Liver (tissue), 9 donors: ENCODE results near the gene NDUFB2. TPM values are rescaled to one million over a fixed set of nuclear protein-coding genes. Genes with fewer than 3 reads are reported as not detected.
A peak's percentile ranks its signal among the peaks of the same experiment; 100 is the strongest.
"Not testable (repeated sequence)": the region's sequence is repeated elsewhere in the genome, so short reads cannot be mapped to it uniquely, and the experiment has no call there.

Source experiments
- DNase-seq: peaks from one replicate; pipeline ENCODE4 v3.0.0-alpha.2; 2017; ENCODE audit warnings: low spot score
- H3K27ac ChIP-seq, 2 donors: one replicate each; pipeline ENCODE4 v1.7.0; 2013; ENCODE audit warnings: inconsistent platforms in 2 of 2, low read length in 2 of 2, control low read depth in 1 of 2, low read depth in 1 of 2, mild to moderate bottlenecking in 1 of 2
- H3K27me3 ChIP-seq, 4 donors: one replicate each; pipeline versions ENCODE4 v1.6.1 to v1.7.0; 2013; ENCODE audit warnings: low read length in 3 of 4, inconsistent platforms in 1 of 4, mild to moderate bottlenecking in 1 of 4, moderate library complexity in 1 of 4; ENCODE audit not compliant: control insufficient read depth in 4 of 4, insufficient read depth in 4 of 4
- H3K36me3 ChIP-seq, 4 donors: one replicate each; pipeline versions ENCODE4 v1.6.1 to v1.7.0; 2013; ENCODE audit warnings: low read length in 3 of 4, mild to moderate bottlenecking in 3 of 4, low read depth in 1 of 4, moderate library complexity in 1 of 4; ENCODE audit not compliant: control insufficient read depth in 4 of 4, insufficient read depth in 3 of 4
- H3K4me1 ChIP-seq, 4 donors: one replicate each; pipeline versions ENCODE4 v1.6.1 to v1.7.0; 2013; ENCODE audit warnings: low read length in 3 of 4, mild to moderate bottlenecking in 3 of 4, moderate library complexity in 1 of 4; ENCODE audit not compliant: control insufficient read depth in 4 of 4, insufficient read depth in 4 of 4
- H3K4me3 ChIP-seq, 3 donors: one replicate each; pipeline versions ENCODE4 v1.6.1 to v1.7.0; 2013; ENCODE audit warnings: low read length in 3 of 3, control low read depth in 1 of 3, low read depth in 1 of 3, mild to moderate bottlenecking in 1 of 3
- H3K9ac ChIP-seq, 2 donors: one replicate each; pipeline ENCODE4 v1.7.0; 2013; ENCODE audit warnings: low read length in 2 of 2, mild to moderate bottlenecking in 2 of 2, moderate library complexity in 2 of 2, control low read depth in 1 of 2, low read depth in 1 of 2
- H3K9me3 ChIP-seq, 4 donors: one replicate each; pipeline versions ENCODE4 v1.6.1 to v1.7.0; 2013; ENCODE audit warnings: low read length in 3 of 4; ENCODE audit not compliant: control insufficient read depth in 4 of 4
- EGR1 ChIP-seq, 2 donors: IDR thresholded peaks; 2 replicates each; pipeline ENCODE4 v1.6.1; 2016 to 2018; ENCODE audit warnings: antibody characterized with exemption in 2 of 2, low read depth in 2 of 2
- FOXA2 ChIP-seq: IDR thresholded peaks from 2 replicates; pipeline ENCODE4 v1.6.1; 2016; ENCODE audit warnings: antibody characterized with exemption
- GABPA ChIP-seq, 2 donors: IDR thresholded peaks in 1 of 2; conservative IDR thresholded peaks in 1 of 2; 2 replicates each; pipeline ENCODE4 v1.6.1; 2016; ENCODE audit warnings: antibody characterized with exemption in 2 of 2, mild to moderate bottlenecking in 1 of 2, moderate library complexity in 1 of 2
- HNF4A ChIP-seq, 2 donors: conservative IDR thresholded peaks; 2 replicates each; pipeline ENCODE4 v1.6.1; 2016; ENCODE audit warnings: antibody characterized with exemption in 2 of 2, mild to moderate bottlenecking in 2 of 2
- HNF4G ChIP-seq: IDR thresholded peaks from 2 replicates; pipeline ENCODE4 v1.6.1; 2016; ENCODE audit warnings: antibody characterized with exemption
- RAD21 ChIP-seq, 2 donors: IDR thresholded peaks; 2 replicates each; pipeline ENCODE4 v1.6.1; 2016; ENCODE audit warnings: antibody characterized with exemption in 2 of 2, mild to moderate bottlenecking in 2 of 2
- RXRA ChIP-seq, 2 donors: IDR thresholded peaks; 2 replicates each; pipeline ENCODE4 v1.6.1; 2017 to 2018; ENCODE audit warnings: antibody characterized with exemption in 2 of 2, mild to moderate bottlenecking in 1 of 2
- SP1 ChIP-seq: IDR thresholded peaks from 2 replicates; pipeline ENCODE4 v1.6.1; 2018; ENCODE audit warnings: antibody characterized with exemption, mild to moderate bottlenecking
- TAF1 ChIP-seq: conservative IDR thresholded peaks from 2 replicates; pipeline ENCODE4 v1.6.1; 2016; ENCODE audit warnings: antibody characterized with exemption, mild to moderate bottlenecking
- YY1 ChIP-seq: IDR thresholded peaks from 2 replicates; pipeline ENCODE4 v1.6.1; 2016; ENCODE audit warnings: antibody characterized with exemption, mild to moderate bottlenecking
- ZBTB33 ChIP-seq: IDR thresholded peaks from 2 replicates; pipeline ENCODE4 v1.6.1; 2016; ENCODE audit warnings: antibody characterized with exemption
- WGBS: extraction: QIAGEN DNeasy Blood & Tissue Kit; methylation state at CpG from one replicate; pipeline ENCODE4 v1.1.7; 2013; 5-methylcytosine and 5-hydroxymethylcytosine counted together
- polyA plus RNA-seq, 2 donors: library from polyadenylated mRNA; stranded (reverse) in 1 of 2; unstranded in 1 of 2; fragments of 200-250 nt in 1 of 2; fragments of >200 nt in 1 of 2; fragmentation: Nextera tagmentation in 1 of 2; extraction: Ambion mirVana in 1 of 2; gene quantifications; one replicate each; pipeline versions ENCODE4 v1.2.1 to v1.2.3, GENCODE V29; 2013 to 2015
- total RNA-seq, 2 donors: library from RNA; depleted of rRNA; stranded (reverse); fragments of >200 nt; gene quantifications; one replicate each; pipeline ENCODE4 v1.2.3, GENCODE V29; 2014
- TF ChIP-seq, protein P1 (sequence below): fragments of 150-350 bp; IDR thresholded peaks from 2 replicates; pipeline ENCODE4 v1.5.1; 2017; ENCODE audit warnings: improper control_type of control experiment, low read depth, low read length; ENCODE audit not compliant: missing input control
- TF ChIP-seq, protein P2 (sequence below): IDR thresholded peaks from 2 replicates; pipeline ENCODE4 v1.6.1; 2016; ENCODE audit warnings: antibody characterized with exemption
- donor health status: healthy.
- donor health status: healthy.
- donor health status: healthy.
- donor health status: healthy.
- donor health status: healthy.

NDUFB2 gene
- total and polyA plus RNA-seq, 4 donors, result 60.4 to 435 (median 150) TPM

GRCh38 chr7:140659856-140660255 is 36.7 kb upstream of the NDUFB2 start (continued):
- TF ChIP-seq, protein P1, sequence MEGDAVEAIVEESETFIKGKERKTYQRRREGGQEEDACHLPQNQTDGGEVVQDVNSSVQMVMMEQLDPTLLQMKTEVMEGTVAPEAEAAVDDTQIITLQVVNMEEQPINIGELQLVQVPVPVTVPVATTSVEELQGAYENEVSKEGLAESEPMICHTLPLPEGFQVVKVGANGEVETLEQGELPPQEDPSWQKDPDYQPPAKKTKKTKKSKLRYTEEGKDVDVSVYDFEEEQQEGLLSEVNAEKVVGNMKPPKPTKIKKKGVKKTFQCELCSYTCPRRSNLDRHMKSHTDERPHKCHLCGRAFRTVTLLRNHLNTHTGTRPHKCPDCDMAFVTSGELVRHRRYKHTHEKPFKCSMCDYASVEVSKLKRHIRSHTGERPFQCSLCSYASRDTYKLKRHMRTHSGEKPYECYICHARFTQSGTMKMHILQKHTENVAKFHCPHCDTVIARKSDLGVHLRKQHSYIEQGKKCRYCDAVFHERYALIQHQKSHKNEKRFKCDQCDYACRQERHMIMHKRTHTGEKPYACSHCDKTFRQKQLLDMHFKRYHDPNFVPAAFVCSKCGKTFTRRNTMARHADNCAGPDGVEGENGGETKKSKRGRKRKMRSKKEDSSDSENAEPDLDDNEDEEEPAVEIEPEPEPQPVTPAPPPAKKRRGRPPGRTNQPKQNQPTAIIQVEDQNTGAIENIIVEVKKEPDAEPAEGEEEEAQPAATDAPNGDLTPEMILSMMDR, result no peak
- no peak for TF ChIP-seq GABPA (IDR thresholded peaks at IDR 0.05 in 1 of 2, conservative IDR thresholded peaks at IDR 0.05 in 1 of 2)

- TF ChIP-seq GABPA (IDR thresholded peaks at IDR 0.05 in 1 of 2, conservative IDR thresholded peaks at IDR 0.05 in 1 of 2), result no peak
- peak; percentile 30 to 38 for TF ChIP-seq RAD21 (IDR thresholded peaks at IDR 0.05)
- no peak for TF ChIP-seq TAF1
- TF ChIP-seq, protein P2, sequence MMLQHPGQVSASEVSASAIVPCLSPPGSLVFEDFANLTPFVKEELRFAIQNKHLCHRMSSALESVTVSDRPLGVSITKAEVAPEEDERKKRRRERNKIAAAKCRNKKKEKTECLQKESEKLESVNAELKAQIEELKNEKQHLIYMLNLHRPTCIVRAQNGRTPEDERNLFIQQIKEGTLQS, result no peak
- H3K4me1 ChIP-seq, result peaks cover 0 to 8% (median 2%) of the 10 kb centered on the region in 4 donors
- H3K4me3 ChIP-seq, result no peak overlapping the region
- no peak for DNase-seq
- 47% methylated on average over 2 of the region's 2 CpGs for WGBS
- no peaks in the 10 kb centered on the region for H3K36me3 ChIP-seq
- no peaks in the 10 kb centered on the region for H3K27me3 ChIP-seq
- no peak overlapping the region for H3K9ac ChIP-seq
- no peak overlapping the region for H3K27ac ChIP-seq
- H3K9me3 ChIP-seq, result no peaks in the 10 kb centered on the region
Observed at GRCh38 chr7:140661124-140661523, 35.4 kb upstream of the NDUFB2 start.

GRCh38 chr7:140662938-140663337 is 33.6 kb upstream of the NDUFB2 start:
- WGBS, result 92% methylated on average over 1 of the region's 2 CpGs
- not testable (repeated sequence) for H3K4me3 ChIP-seq, H3K9me3 ChIP-seq, DNase-seq, H3K27ac ChIP-seq, H3K27me3 ChIP-seq, H3K36me3 ChIP-seq, H3K4me1 ChIP-seq, H3K9ac ChIP-seq

- no peaks in the 10 kb centered on the region for H3K27me3 ChIP-seq
- no peaks in the 10 kb centered on the region for H3K36me3 ChIP-seq
- H3K27ac ChIP-seq, result no peak overlapping the region
- H3K9me3 ChIP-seq, result no peaks in the 10 kb centered on the region
- 79% methylated on average over 1 of the region's 1 CpG for WGBS
- no peak overlapping the region for H3K9ac ChIP-seq
- no peak overlapping the region for H3K4me3 ChIP-seq
- DNase-seq, result no peak
- H3K4me1 ChIP-seq, result no peaks in the 10 kb centered on the region
- TF ChIP-seq ZBTB33, result no peak
- TF ChIP-seq RAD21 (IDR thresholded peaks at IDR 0.05), result no peak
- no peak for TF ChIP-seq FOXA2
- TF ChIP-seq EGR1 (IDR thresholded peaks at IDR 0.05; ENCODE audit: low read depth in 2 of 2), result no peak
- no peak for TF ChIP-seq GABPA (IDR thresholded peaks at IDR 0.05 in 1 of 2, conservative IDR thresholded peaks at IDR 0.05 in 1 of 2)
- TF ChIP-seq, protein P2, result no peak
- no peak for TF ChIP-seq SP1
- no peak for TF ChIP-seq HNF4G
- no peak for TF ChIP-seq TAF1
- TF ChIP-seq HNF4A (conservative IDR thresholded peaks at IDR 0.05), result no peak
- TF ChIP-seq YY1, result no peak
- no peak for TF ChIP-seq RXRA (IDR thresholded peaks at IDR 0.05)
Observed at GRCh38 chr7:140667476-140667875, 29.0 kb upstream of the NDUFB2 start.
